GM18526 (cell line): ENCODE measurements around the gene NFIB.

Experiments
- POLR2A ChIP-seq: IDR thresholded peaks from 3 replicates; pipeline ENCODE4 v1.6.1; 2011; ENCODE audit not compliant: insufficient read length; ENCODE audit errors: extremely low read depth

The NFIB gene

GRCh38 chr9:14062586-14063221 lies 251.2 kb downstream of the NFIB start:
- TF ChIP-seq POLR2A, result no peak

- no peak for TF ChIP-seq POLR2A
These were observed 251.9 kb downstream of the NFIB start for GRCh38 chr9:14061936-14062585.

- no peak for TF ChIP-seq POLR2A
These were observed 255.6 kb downstream of the NFIB start for GRCh38 chr9:14058325-14058688.

- TF ChIP-seq POLR2A, result no peak
These were observed 256.3 kb downstream of the NFIB start for GRCh38 chr9:14057368-14058324.

- TF ChIP-seq POLR2A, result no peak
These were observed 257.6 kb downstream of the NFIB start for GRCh38 chr9:14056316-14056861.

GRCh38 chr9:14054096-14054495 lies 259.8 kb downstream of the NFIB start:
- no peak for TF ChIP-seq POLR2A

- no peak for TF ChIP-seq POLR2A
These were observed 261.6 kb downstream of the NFIB start for GRCh38 chr9:14052359-14052758.

- no peak for TF ChIP-seq POLR2A
These were observed 262.5 kb downstream of the NFIB start for GRCh38 chr9:14051419-14051818.

- no peak for TF ChIP-seq POLR2A
These were observed 270.5 kb downstream of the NFIB start for GRCh38 chr9:14043483-14043882.

- TF ChIP-seq POLR2A, result no peak
These were observed 276.6 kb downstream of the NFIB start for GRCh38 chr9:14037331-14037730.

GRCh38 chr9:14033067-14033466 lies 280.9 kb downstream of the NFIB start:
- no peak for TF ChIP-seq POLR2A
